ENCODE measurements around the gene PEX10.

The PEX10 gene

GRCh38 chr1:2425892-2426291 lies 13.5 kb upstream of the PEX10 start:
- peak; percentile 91 for DNase-seq (ENCODE audit: low spot score)

- DNase-seq (ENCODE audit: low spot score): no peak
Observed at GRCh38 chr1:2422523-2422922, 10.2 kb upstream of the PEX10 start.

GRCh38 chr1:2419416-2419815 lies 7.1 kb upstream of the PEX10 start:
- no peak for DNase-seq (ENCODE audit: low spot score)

GRCh38 chr1:2418791-2419320 lies 6.5 kb upstream of the PEX10 start:
- no peak for DNase-seq (ENCODE audit: low spot score)

GRCh38 chr1:2417833-2418225 lies 5.5 kb upstream of the PEX10 start:
- no peak for DNase-seq (ENCODE audit: low spot score)

GRCh38 chr1:2417083-2417832 lies 4.9 kb upstream of the PEX10 start:
- DNase-seq (ENCODE audit: low spot score): no peak

GRCh38 chr1:2416403-2416802 lies 4.0 kb upstream of the PEX10 start:
- DNase-seq (ENCODE audit: low spot score): no peak

- DNase-seq (ENCODE audit: low spot score): no peak
Observed at GRCh38 chr1:2415801-2416208, 3.4 kb upstream of the PEX10 start.

GRCh38 chr1:2415337-2415736 lies 3.0 kb upstream of the PEX10 start:
- DNase-seq (ENCODE audit: low spot score): no peak

GRCh38 chr1:2414297-2414958 lies 2.1 kb upstream of the PEX10 start:
- peak; percentile 49 for DNase-seq (ENCODE audit: low spot score)

- DNase-seq (ENCODE audit: low spot score): no peak
Observed at GRCh38 chr1:2413495-2414296, 1.3 kb upstream of the PEX10 start.

GRCh38 chr1:2412773-2413494 lies 570 bp upstream of the PEX10 start:
- no peak for DNase-seq (ENCODE audit: low spot score)

GRCh38 chr1:2411801-2412394 lies 466 bp downstream of the PEX10 start:
- DNase-seq (ENCODE audit: low spot score): no peak

GRCh38 chr1:2409745-2410144 lies 2.6 kb downstream of the PEX10 start:
- no peak for DNase-seq (ENCODE audit: low spot score)

- DNase-seq (ENCODE audit: low spot score): no peak
Observed at GRCh38 chr1:2408859-2409276, 3.5 kb downstream of the PEX10 start.

GRCh38 chr1:2408456-2408855 lies 3.9 kb downstream of the PEX10 start:
- no peak for DNase-seq (ENCODE audit: low spot score)

- no peak for DNase-seq (ENCODE audit: low spot score)
Observed at GRCh38 chr1:2407991-2408275, 4.4 kb downstream of the PEX10 start.

- no peak for DNase-seq (ENCODE audit: low spot score)
Observed at GRCh38 chr1:2407166-2407990, 5.0 kb downstream of the PEX10 start.

GRCh38 chr1:2406451-2407041 lies 5.8 kb downstream of the PEX10 start:
- DNase-seq (ENCODE audit: low spot score): no peak

- DNase-seq (ENCODE audit: low spot score): no peak
Observed at GRCh38 chr1:2405588-2406295, 6.6 kb downstream of the PEX10 start.
